MCF 10A (cell line): Measurements from ENCODE around the gene JPH3. TPM values are rescaled to one million over a fixed set of nuclear protein-coding genes. Genes with fewer than 3 reads are reported as not detected.

ENCODE experiments used
- Bru-seq: library from RNA; stranded (reverse); fragments of 400-500 nt; gene quantifications from one replicate; lab custom pipeline; 2021; lab: Mats Ljungman, UMichigan
- BruChase-seq, 2 experiments: library from RNA; stranded (reverse); fragments of 400-500 nt; gene quantifications; one replicate each; lab custom pipeline; 2021; lab: Mats Ljungman, UMichigan
- BruUV-seq: library from RNA; stranded (reverse); fragments of 400-500 nt; replicated peaks from 2 replicates; lab custom pipeline; 2021; lab: Mats Ljungman, UMichigan
- CTCF ChIA-PET: fragments of 300-600 bp; sonication (Branson Sonifier 250); formaldehyde crosslinking; extraction: SDS; loops from one replicate; lab custom pipeline; 2021; ENCODE audit warnings: antibody characterized with exemption, inconsistent platforms; lab: Yijun Ruan, JAX
- POLR2A ChIA-PET: fragments of 300-600, 350-650 bp; sonication (Branson Sonifier 250); formaldehyde crosslinking; extraction: SDS; loops from one replicate; lab custom pipeline; 2020; ENCODE audit warnings: antibody characterized with exemption, inconsistent platforms; lab: Yijun Ruan, JAX
- DNase-seq: peaks from one replicate; pipeline ENCODE4 v3.0.0-alpha.2; 2018; ENCODE audit not compliant: unreplicated experiment
- H3K27ac Mint-ChIP-seq: one replicate; pipeline ENCODE4 v1.8.0; 2022; ENCODE audit warnings: mild to moderate bottlenecking, low read depth, mixed read lengths; ENCODE audit not compliant: unreplicated experiment
- H3K27me3 Mint-ChIP-seq: one replicate; pipeline ENCODE4 v1.8.0; 2022; ENCODE audit warnings: mixed read lengths; ENCODE audit not compliant: insufficient read depth, unreplicated experiment
- H3K36me3 Mint-ChIP-seq: one replicate; pipeline ENCODE4 v1.8.0; 2022; ENCODE audit warnings: mild to moderate bottlenecking, moderate library complexity, mixed read lengths; ENCODE audit not compliant: insufficient read depth, unreplicated experiment
- H3K4me1 Mint-ChIP-seq: one replicate; pipeline ENCODE4 v1.8.0; 2022; ENCODE audit warnings: mixed read lengths; ENCODE audit not compliant: insufficient read depth, unreplicated experiment
- H3K4me3 Mint-ChIP-seq: one replicate; pipeline ENCODE4 v1.8.0; 2022; ENCODE audit warnings: mild to moderate bottlenecking, moderate library complexity, mixed read lengths; ENCODE audit not compliant: unreplicated experiment
- H3K9me3 Mint-ChIP-seq: one replicate; pipeline ENCODE4 v1.8.0; 2022; ENCODE audit warnings: mixed read lengths; ENCODE audit not compliant: unreplicated experiment
- CTCF ChIP-seq: fragments of 200-600 bp; IDR thresholded peaks from one replicate; pipeline ENCODE4 v1.8.0; 2022; ENCODE audit warnings: antibody characterized with exemption, mild to moderate bottlenecking; ENCODE audit not compliant: unreplicated experiment
- intact Hi-C: fragments of 100-400 bp; cut with micrococcal nuclease; formaldehyde crosslinking; loops from 2 replicates; pipeline ENCODE4 v1.14.1; 2022
- long read RNA-seq: library from polyadenylated mRNA; stranded (forward); transcript quantifications from one replicate; pipeline ENCODE4 v2.0.0, GENCODE V29; 2022
- total RNA-seq: library from RNA; stranded (reverse); gene quantifications from 2 replicates; pipeline ENCODE4 v1.2.3, GENCODE V29; 2022

JPH3 gene
- total RNA-seq (not detected in 2 replicates), Bru-seq, nascent RNA (not detected), BruChase-seq, experiment 1, labeled RNA remaining after a 6-hour chase (percentile 3 among the genes with signal in this experiment), BruChase-seq, experiment 2, labeled RNA remaining after a 2-hour chase (percentile 3 among the genes with signal in this experiment)
- long read RNA-seq, result 0 reads

- Mint-ChIP-seq H3K27ac (no peak within 1 kb of the TSS), H3K27me3 (peaks cover 46% of the 10 kb centered on the region)
Observed at GRCh38 chr16:87602001-87602775, at the start of gene JPH3. Gene JPH3 (plus strand): TSS chr16:87602508. CDS start chr16:87603147, 639 bp downstream.

DNA sequence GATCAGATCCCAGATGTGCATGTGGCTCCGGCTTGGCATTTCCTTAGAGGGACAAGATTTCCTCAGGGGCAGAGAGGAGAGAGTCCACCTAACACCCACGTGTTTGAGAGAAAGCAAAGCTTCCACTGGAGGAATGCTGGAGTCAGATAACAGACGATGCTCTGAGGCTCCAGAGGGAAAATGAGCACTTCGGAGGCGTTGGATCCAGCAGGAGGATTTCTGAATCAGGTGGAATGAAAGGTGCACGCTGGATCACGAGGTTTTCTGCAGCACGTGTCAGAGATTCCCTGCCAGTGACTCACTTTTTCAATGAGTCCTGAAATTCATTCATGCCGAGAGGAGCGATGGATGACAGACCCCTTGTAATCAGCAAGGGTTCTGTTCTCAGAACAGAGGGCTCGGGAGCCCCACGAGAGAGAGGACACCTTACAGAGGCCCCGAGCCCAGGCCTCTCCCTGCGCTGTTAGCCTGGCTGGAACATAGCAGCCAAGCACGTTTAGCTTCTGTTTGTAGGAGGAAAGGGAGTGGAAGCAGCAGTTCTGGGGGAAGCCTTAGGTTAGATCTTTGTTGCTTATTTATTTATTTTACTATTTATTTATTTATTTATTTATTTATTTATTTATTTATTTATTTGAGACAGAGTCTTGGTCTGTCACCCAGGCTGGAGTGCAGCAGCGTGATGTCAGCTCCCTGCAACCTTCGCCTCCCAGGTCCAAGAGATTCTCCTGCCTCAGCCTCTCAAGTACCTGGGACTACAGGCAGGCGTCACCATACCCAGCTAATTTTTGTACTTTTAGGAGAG, 49.3 kb upstream of the JPH3 start:
- Mint-ChIP-seq H3K4me3 (peak overlapping the region; percentile 7), H3K36me3 (no peaks in the 10 kb centered on the region), H3K27ac (no peak overlapping the region), H3K9me3 (no peaks in the 10 kb centered on the region), H3K27me3 (peaks cover 21% of the 10 kb centered on the region), H3K4me1 (peaks cover 7% of the 10 kb centered on the region)
- CTCF ChIA-PET, result interaction anchor here (0.5 to 4.0 kb wide), 3 partner anchors 74 to 203 kb away, joined by 3 to 40 read pairs (median 5); no protein-coding TSS in a partner anchor
- peak; percentile 46 for DNase-seq
- intact Hi-C loops, result loop anchor here (5.0 to 10.0 kb wide), 2 partner anchors 58 to 136 kb away; partner anchors contain the start of gene ZCCHC14
- BruUV-seq, result no TSS peak
- no peak for TF ChIP-seq CTCF
- POLR2A ChIA-PET, result interaction anchor here (0.8 kb wide), 1 partner anchor 102 kb away, joined by 3 read pairs; no protein-coding TSS in a partner anchor

More at GRCh38 chr16:87602001-87602775, at the start of gene JPH3:
- no peaks in the 10 kb centered on the region for H3K36me3 Mint-ChIP-seq
- no TSS peak for BruUV-seq
- no peaks in the 10 kb centered on the region for H3K4me1 Mint-ChIP-seq
- no peak for TF ChIP-seq CTCF
- H3K9me3 Mint-ChIP-seq, result no peaks in the 10 kb centered on the region
- POLR2A ChIA-PET, result interaction anchor here (0.7 kb wide), 1 partner anchor 22 kb away, joined by 3 read pairs; no protein-coding TSS in a partner anchor
- intact Hi-C loops, result no loop called here
- no peak within 1 kb of the TSS for H3K4me3 Mint-ChIP-seq
- DNase-seq, result no peak
- CTCF ChIA-PET, result no interaction called here

DNA sequence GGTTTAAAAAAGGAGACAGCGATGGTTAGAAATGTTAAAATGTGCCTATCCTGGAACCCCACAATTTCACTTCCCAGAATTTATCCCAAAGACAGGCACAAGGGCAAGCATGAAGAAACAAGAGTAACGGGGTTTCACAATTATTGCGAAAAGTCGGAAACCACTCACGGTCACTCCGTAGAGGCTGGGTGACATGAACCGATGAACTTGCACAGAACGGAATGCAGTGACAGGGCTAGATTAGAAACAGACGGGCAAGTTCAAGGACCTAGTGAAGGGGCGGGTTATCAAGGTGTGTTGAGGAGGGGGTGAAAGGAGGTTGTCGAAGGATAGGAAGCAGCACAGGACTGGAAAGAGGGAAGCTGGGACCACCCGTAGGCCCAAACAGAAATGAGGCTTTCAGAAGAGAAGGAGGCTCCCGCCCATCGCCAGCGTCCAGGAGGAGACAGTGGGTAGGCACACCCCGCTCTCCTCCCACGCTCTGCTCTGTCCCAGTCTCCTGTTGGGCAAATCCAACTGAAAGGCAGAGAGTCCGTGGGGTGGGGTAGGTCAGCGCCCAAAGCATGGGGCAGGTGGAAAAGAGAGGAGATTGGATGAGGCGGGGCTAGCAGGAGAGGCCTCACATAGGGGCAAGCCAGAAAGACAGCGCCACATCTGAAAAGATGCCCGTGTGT, 47.4 kb upstream of the JPH3 start:
- no peak for TF ChIP-seq CTCF
- peak; percentile 30 for DNase-seq
- ChIA-PET CTCF (interaction anchor here (0.7 to 2.3 kb wide), 2 partner anchors 24 to 81 kb away, joined by 3 to 5 read pairs; no protein-coding TSS in a partner anchor), POLR2A (no interaction called here)
- intact Hi-C loops, result loop anchor here (5.0 to 10.0 kb wide), 2 partner anchors 60 to 138 kb away; partner anchors contain the start of gene ZCCHC14
- peaks cover 24% of the 10 kb centered on the region for H3K27me3 Mint-ChIP-seq
- no peaks in the 10 kb centered on the region for H3K9me3 Mint-ChIP-seq
- no TSS peak for BruUV-seq
- no peak overlapping the region for H3K4me3 Mint-ChIP-seq
- H3K36me3 Mint-ChIP-seq, result no peaks in the 10 kb centered on the region
- H3K4me1 Mint-ChIP-seq, result peaks cover 7% of the 10 kb centered on the region
- H3K27ac Mint-ChIP-seq, result no peak overlapping the region
